Measurements from ENCODE around the gene ZNF697. TPM values are rescaled to one million over a fixed set of nuclear protein-coding genes. Genes with fewer than 3 reads are reported as not detected.
"Not testable (repeated sequence)": the region's sequence is repeated elsewhere in the genome, so short reads cannot be mapped to it uniquely, and the experiment has no call there.

Gene ZNF697
- total RNA-seq, 1 experiment from 2014 or later = 4.1 TPM

DNA sequence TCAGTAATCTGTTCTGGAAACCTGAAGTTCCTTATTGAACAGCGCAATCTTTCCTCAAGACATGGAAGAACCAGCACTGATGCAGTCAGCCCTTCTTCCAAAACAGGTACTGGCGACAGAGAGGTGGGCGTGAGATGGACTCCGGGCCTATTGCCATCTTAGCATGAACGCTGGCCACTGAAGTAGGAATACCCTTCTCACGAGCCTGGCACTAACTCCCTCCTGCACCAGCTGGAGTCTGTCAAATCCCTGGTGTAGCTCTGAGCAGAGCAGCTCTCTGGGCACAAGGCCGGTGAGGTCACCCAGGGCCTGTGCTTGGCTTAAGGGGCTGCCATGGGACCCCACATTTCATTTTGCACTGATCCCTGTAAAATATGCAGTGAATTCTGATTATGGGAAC, 33.0 kb downstream of the ZNF697 start:
- intact Hi-C loops (cut with micrococcal nuclease; ENCODE audit: unreplicated experiment) = loop anchor here (2.0 to 10.0 kb wide), 2 partner anchors 34 to 330 kb away; partner anchors contain the start of gene ZNF697
- H3K4me1 ChIP-seq (replicated peaks; ENCODE audit: insufficient read depth); POLR2A ChIA-PET (ENCODE audit: unreplicated experiment); H3K9me2 ChIP-seq (ENCODE audit: insufficient read depth); H3F3A ChIP-seq (ENCODE audit: insufficient read depth, low read depth); H3K9me3 ChIP-seq (ENCODE audit: insufficient read depth, low read depth); H3K27ac ChIP-seq; H3K27me3 ChIP-seq (ENCODE audit: insufficient read depth, low read depth); H4K20me1 ChIP-seq (ENCODE audit: insufficient read depth); DNase-seq; H3K79me2 ChIP-seq (ENCODE audit: low read depth); H3K4me3 ChIP-seq; H2AFZ ChIP-seq; H3K4me2 ChIP-seq; H3K36me3 ChIP-seq (ENCODE audit: low read depth); BruUV-seq (replicated peaks): not testable (repeated sequence)
- CTCF ChIA-PET = interaction anchor here (1.1 kb wide), 1 partner anchor 60 kb away, joined by 3 read pairs; no protein-coding TSS in a partner anchor

DNA sequence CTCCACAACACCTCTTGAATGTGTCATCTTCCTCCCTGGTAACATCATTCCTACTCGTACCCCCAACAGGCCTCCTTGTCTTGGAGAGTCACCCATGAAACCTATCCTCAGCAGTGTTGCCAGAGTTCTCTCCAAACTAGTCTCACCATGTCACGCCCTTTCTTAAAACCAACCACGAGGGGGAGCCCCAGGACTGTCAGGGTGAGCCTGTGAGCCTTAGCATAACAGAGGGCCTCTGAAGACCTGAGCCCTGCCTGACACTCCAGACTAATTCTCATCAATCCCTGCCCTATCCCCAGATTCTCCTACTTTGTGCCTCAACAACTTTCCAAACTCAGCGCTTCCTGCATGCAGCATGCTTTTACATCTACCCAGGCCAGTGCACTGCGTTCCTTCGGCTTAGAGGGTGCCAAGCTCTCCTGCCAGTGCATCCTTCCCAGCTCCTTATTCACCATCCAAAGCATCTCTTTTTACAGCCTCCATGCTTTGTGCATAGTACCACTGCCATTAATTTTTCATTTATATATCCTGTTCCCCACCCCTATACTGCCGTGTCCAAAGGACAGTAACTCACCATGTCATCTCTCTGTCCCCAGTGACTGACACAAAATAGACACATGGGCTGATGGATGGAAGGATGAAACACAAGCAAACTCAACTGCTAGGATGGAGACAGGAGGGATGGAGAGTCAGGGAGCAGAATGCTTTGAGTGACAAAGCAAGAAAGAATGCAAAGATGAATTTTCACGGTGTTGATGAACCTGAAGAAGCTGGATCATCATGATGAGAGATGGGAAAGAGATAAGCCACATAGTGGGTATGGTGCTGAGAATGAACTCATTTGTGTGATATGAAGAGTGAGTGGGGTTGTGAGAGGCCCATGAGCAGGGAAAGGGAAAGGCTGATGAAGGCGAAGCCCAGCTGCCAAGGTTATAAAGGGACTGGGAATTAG, 34.0 kb downstream of the ZNF697 start:
- H3K27ac ChIP-seq = no peak overlapping the region
- no peaks in the 10 kb centered on the region for H3K36me3 ChIP-seq (ENCODE audit: low read depth)
- POLR2A ChIA-PET (ENCODE audit: unreplicated experiment) = interaction anchor here (0.6 kb wide), 1 partner anchor 63 kb away, joined by 3 read pairs; no protein-coding TSS in a partner anchor
- TF ChIP-seq EZH2 (IDR thresholded peaks at IDR 0.05; ENCODE audit: low read depth) = no peak
- TF ChIP-seq, protein P1, sequence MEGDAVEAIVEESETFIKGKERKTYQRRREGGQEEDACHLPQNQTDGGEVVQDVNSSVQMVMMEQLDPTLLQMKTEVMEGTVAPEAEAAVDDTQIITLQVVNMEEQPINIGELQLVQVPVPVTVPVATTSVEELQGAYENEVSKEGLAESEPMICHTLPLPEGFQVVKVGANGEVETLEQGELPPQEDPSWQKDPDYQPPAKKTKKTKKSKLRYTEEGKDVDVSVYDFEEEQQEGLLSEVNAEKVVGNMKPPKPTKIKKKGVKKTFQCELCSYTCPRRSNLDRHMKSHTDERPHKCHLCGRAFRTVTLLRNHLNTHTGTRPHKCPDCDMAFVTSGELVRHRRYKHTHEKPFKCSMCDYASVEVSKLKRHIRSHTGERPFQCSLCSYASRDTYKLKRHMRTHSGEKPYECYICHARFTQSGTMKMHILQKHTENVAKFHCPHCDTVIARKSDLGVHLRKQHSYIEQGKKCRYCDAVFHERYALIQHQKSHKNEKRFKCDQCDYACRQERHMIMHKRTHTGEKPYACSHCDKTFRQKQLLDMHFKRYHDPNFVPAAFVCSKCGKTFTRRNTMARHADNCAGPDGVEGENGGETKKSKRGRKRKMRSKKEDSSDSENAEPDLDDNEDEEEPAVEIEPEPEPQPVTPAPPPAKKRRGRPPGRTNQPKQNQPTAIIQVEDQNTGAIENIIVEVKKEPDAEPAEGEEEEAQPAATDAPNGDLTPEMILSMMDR (conservative IDR thresholded peaks at IDR 0.05) = peak; percentile 98
- BruUV-seq (replicated peaks) = no TSS peak
- H3K4me2 ChIP-seq = no peak overlapping the region
- H3K4me1 ChIP-seq (replicated peaks; ENCODE audit: insufficient read depth) = no peaks in the 10 kb centered on the region
- no peaks in the 10 kb centered on the region for H3K9me3 ChIP-seq (ENCODE audit: insufficient read depth, low read depth)
- H3K4me3 ChIP-seq = no peak overlapping the region
- H3K79me2 ChIP-seq (ENCODE audit: low read depth) = no peaks in the 10 kb centered on the region
- no peaks in the 10 kb centered on the region for H3F3A ChIP-seq (ENCODE audit: insufficient read depth, low read depth)
- H3K27me3 ChIP-seq (ENCODE audit: insufficient read depth, low read depth) = no peaks in the 10 kb centered on the region
- H4K20me1 ChIP-seq (ENCODE audit: insufficient read depth) = no peaks in the 10 kb centered on the region
- H2AFZ ChIP-seq = no peak overlapping the region
- intact Hi-C loops (cut with micrococcal nuclease; ENCODE audit: unreplicated experiment) = loop anchor here (1.0 to 10.0 kb wide), 6 partner anchors 35 to 331 kb away; partner anchors contain the start of genes PHGDH and ZNF697
- CTCF ChIA-PET = interaction anchor here (0.6 to 1.4 kb wide), 7 partner anchors 46 to 117 kb away, joined by 3 to 18 read pairs (median 5); no protein-coding TSS in a partner anchor
- peak; percentile 77 to 88 for DNase-seq
- no peaks in the 10 kb centered on the region for H3K9me2 ChIP-seq (ENCODE audit: insufficient read depth)

DNA sequence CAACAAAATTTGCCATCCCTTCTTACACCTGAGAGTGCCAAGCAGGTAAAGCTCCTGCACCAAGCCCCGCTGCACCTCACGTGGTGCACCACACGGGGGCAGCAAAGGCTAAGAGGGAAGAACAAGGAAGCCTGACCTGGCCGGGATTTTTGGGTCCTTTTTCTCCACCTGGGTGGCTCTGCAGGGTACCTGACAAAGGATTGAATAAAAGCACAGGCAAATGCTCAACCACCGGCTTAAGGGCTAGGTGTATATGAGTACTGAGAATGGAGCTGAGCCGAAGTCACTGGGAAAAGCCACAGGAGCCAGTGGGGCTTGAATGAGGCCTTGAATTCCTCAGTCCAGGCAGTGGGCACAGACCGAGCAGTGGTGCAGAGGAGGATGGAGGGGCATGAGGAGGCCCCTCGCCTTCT, 36.4 kb downstream of the ZNF697 start:
- POLR2A ChIA-PET (ENCODE audit: unreplicated experiment) = no interaction called here
- no peak overlapping the region for H2AFZ ChIP-seq
- no TSS peak for BruUV-seq (replicated peaks)
- no peak overlapping the region for H3K4me2 ChIP-seq
- peak; percentile 76 to 90 for DNase-seq
- H3F3A ChIP-seq (ENCODE audit: insufficient read depth, low read depth) = no peaks in the 10 kb centered on the region
- no peaks in the 10 kb centered on the region for H3K4me1 ChIP-seq (replicated peaks; ENCODE audit: insufficient read depth)
- no peaks in the 10 kb centered on the region for H3K36me3 ChIP-seq (ENCODE audit: low read depth)
- no peaks in the 10 kb centered on the region for H3K9me3 ChIP-seq (ENCODE audit: insufficient read depth, low read depth)
- H3K27me3 ChIP-seq (ENCODE audit: insufficient read depth, low read depth) = no peaks in the 10 kb centered on the region
- no peaks in the 10 kb centered on the region for H3K79me2 ChIP-seq (ENCODE audit: low read depth)
- no peak overlapping the region for H3K27ac ChIP-seq
- no peaks in the 10 kb centered on the region for H4K20me1 ChIP-seq (ENCODE audit: insufficient read depth)
- no peak overlapping the region for H3K4me3 ChIP-seq
- H3K9me2 ChIP-seq (ENCODE audit: insufficient read depth) = no peaks in the 10 kb centered on the region
- intact Hi-C loops (cut with micrococcal nuclease; ENCODE audit: unreplicated experiment) = loop anchor here (1.0 to 10.0 kb wide), 5 partner anchors 62 to 333 kb away; no protein-coding TSS in a partner anchor
- TF ChIP-seq, protein P1 (conservative IDR thresholded peaks at IDR 0.05) = peak; percentile 100
- TF ChIP-seq EZH2 (IDR thresholded peaks at IDR 0.05; ENCODE audit: low read depth) = no peak
- CTCF ChIA-PET = interaction anchor here (1.2 to 1.6 kb wide), 2 partner anchors 66 to 132 kb away, joined by 3 to 6 read pairs; no protein-coding TSS in a partner anchor

DNA sequence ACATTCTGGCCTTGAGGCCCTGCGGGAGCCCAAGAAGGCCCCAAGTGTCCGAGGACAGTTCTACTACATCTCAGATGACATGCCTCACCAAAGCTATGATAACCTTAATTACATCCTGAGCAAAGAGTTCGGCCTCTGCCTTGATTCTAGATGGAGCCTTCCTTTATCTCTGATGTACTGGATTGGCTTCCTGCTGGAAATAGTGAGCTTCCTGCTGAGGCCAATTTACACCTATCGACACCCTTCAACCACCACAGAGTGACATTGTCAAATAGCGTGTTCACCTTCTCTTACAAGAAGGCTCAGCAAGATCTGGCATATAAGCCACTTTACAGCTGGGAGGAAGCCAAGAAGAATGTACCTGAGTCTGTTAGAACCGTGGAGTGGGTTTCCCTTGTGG, 39.2 kb downstream of the ZNF697 start:
- H3F3A ChIP-seq (ENCODE audit: insufficient read depth, low read depth); intact Hi-C loops (cut with micrococcal nuclease; ENCODE audit: unreplicated experiment); H3K4me3 ChIP-seq; DNase-seq; H4K20me1 ChIP-seq (ENCODE audit: insufficient read depth); H3K9me3 ChIP-seq (ENCODE audit: insufficient read depth, low read depth); BruUV-seq (replicated peaks); H3K79me2 ChIP-seq (ENCODE audit: low read depth); H3K36me3 ChIP-seq (ENCODE audit: low read depth); H3K4me2 ChIP-seq; H3K27ac ChIP-seq; POLR2A ChIA-PET (ENCODE audit: unreplicated experiment); H3K9me2 ChIP-seq (ENCODE audit: insufficient read depth); H2AFZ ChIP-seq; H3K27me3 ChIP-seq (ENCODE audit: insufficient read depth, low read depth); H3K4me1 ChIP-seq (replicated peaks; ENCODE audit: insufficient read depth): not testable (repeated sequence)
- CTCF ChIA-PET = interaction anchor here (0.6 kb wide), 1 partner anchor 259 kb away, joined by 4 read pairs; no protein-coding TSS in a partner anchor
